Measurements from ENCODE around the gene KLK4.

KLK4 gene

DNA sequence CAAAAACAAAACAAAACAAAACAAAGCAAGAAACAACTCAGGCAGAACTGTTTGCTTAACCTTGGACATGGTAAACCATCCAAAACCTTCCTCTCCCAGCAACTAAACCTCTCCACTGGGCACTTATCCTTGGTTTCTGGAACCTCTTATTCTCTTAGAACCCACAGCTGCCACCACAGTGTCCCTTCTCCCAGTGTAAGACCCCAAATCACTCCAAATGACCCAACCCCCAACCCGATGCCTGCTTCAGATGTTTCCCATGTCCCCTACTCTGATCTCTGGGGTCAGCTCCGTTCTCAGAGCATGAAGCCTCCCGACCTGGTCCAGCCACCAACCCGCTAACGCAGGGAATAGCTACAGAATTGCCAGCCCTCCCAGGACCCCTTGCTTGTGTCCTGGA, 37.0 kb downstream of the KLK4 start:
- Histone ChIP-seq H3K9ac (ENCODE audit: low read length) (no peak overlapping the region), H3K23ac (ENCODE audit: low read length in 2 of 2) (no peak overlapping the region), H3K4me3 (ENCODE audit: insufficient read depth in 1 of 2, low read depth in 1 of 2, low read length in 2 of 2) (no peak overlapping the region), H2AK5ac (ENCODE audit: low read length, severe bottlenecking) (no peak overlapping the region), H3K4me1 (ENCODE audit: control insufficient read depth, insufficient read depth, low read depth, low read length) (no peaks in the 10 kb centered on the region), H4K91ac (ENCODE audit: low read length) (no peak overlapping the region), H2BK15ac (ENCODE audit: low read depth, poor library complexity, severe bottlenecking) (no peak overlapping the region), H2BK12ac (ENCODE audit: low read length in 2 of 2) (no peak overlapping the region), H2BK120ac (ENCODE audit: low read depth, low read length) (no peak overlapping the region), H3K18ac (ENCODE audit: low read depth in 1 of 2, low read length in 2 of 2) (no peak overlapping the region), H3K9me3 (ENCODE audit: control insufficient read depth, low read length) (no peaks in the 10 kb centered on the region), H3K27ac (ENCODE audit: low read length, poor library complexity, severe bottlenecking) (no peak overlapping the region), H3K36me3 (ENCODE audit: control insufficient read depth in 1 of 2, insufficient read depth in 2 of 2, low read depth in 1 of 2, low read length in 2 of 2) (no peaks in the 10 kb centered on the region), H2AFZ (ENCODE audit: low read depth, low read length) (no peak overlapping the region), H3K4me2 (ENCODE audit: low read length, poor library complexity, severe bottlenecking) (no peak overlapping the region), H4K8ac (ENCODE audit: low read length) (no peak overlapping the region), H3K27me3 (ENCODE audit: control insufficient read depth in 1 of 2, insufficient read depth in 1 of 2, low read length in 2 of 2) (peaks cover 0 to 92% of the 10 kb centered on the region in 2 experiments), H3K79me1 (replicated peaks; ENCODE audit: low read length, poor library complexity, severe bottlenecking) (no peaks in the 10 kb centered on the region), H3K4ac (ENCODE audit: low read depth in 1 of 2, low read length in 2 of 2) (no peak overlapping the region), H3K14ac (ENCODE audit: low read length in 2 of 2) (no peak overlapping the region), H2BK5ac (ENCODE audit: low read depth, low read length, poor library complexity, severe bottlenecking) (no peak overlapping the region)
- 78% methylated on average over 5 of the region's 5 CpGs for WGBS
- no peak for DNase-seq

DNA sequence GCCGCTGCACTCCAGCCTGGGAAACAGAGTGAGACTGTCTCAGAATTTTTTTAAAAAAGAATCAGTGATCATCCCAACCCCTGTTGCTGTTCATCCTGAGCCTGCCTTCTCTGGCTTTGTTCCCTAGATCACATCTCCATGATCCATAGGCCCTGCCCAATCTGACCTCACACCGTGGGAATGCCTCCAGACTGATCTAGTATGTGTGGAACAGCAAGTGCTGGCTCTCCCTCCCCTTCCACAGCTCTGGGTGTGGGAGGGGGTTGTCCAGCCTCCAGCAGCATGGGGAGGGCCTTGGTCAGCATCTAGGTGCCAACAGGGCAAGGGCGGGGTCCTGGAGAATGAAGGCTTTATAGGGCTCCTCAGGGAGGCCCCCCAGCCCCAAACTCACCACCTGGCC, 38.1 kb downstream of the KLK4 start, which contains the start of gene KLK2:
Gene KLK2 (plus strand): TSS at position 384 of the 400 bp plus-strand sequence. CDS start 35 bp downstream, outside the sequence.
- Histone ChIP-seq H3K14ac (ENCODE audit: low read length in 2 of 2) (no peak within 1 kb of the TSS), H2BK12ac (ENCODE audit: low read length in 2 of 2) (no peak within 1 kb of the TSS), H3K23ac (ENCODE audit: low read length in 2 of 2) (no peak within 1 kb of the TSS), H3K4me3 (ENCODE audit: insufficient read depth in 1 of 2, low read depth in 1 of 2, low read length in 2 of 2) (no peak within 1 kb of the TSS), H3K4me1 (ENCODE audit: control insufficient read depth, insufficient read depth, low read depth, low read length) (no peaks in the 10 kb centered on the region), H3K4me2 (ENCODE audit: low read length, poor library complexity, severe bottlenecking) (no peak within 1 kb of the TSS), H3K36me3 (ENCODE audit: control insufficient read depth in 1 of 2, insufficient read depth in 2 of 2, low read depth in 1 of 2, low read length in 2 of 2) (no peaks in the 10 kb centered on the region), H3K18ac (ENCODE audit: low read depth in 1 of 2, low read length in 2 of 2) (no peak within 1 kb of the TSS), H3K27me3 (ENCODE audit: control insufficient read depth in 1 of 2, insufficient read depth in 1 of 2, low read length in 2 of 2) (peaks cover 0 to 92% of the 10 kb centered on the region in 2 experiments), H3K27ac (ENCODE audit: low read length, poor library complexity, severe bottlenecking) (no peak within 1 kb of the TSS), H3K4ac (ENCODE audit: low read depth in 1 of 2, low read length in 2 of 2) (no peak within 1 kb of the TSS), H4K8ac (ENCODE audit: low read length) (no peak within 1 kb of the TSS), H2BK5ac (ENCODE audit: low read depth, low read length, poor library complexity, severe bottlenecking) (no peak within 1 kb of the TSS), H3K79me1 (replicated peaks; ENCODE audit: low read length, poor library complexity, severe bottlenecking) (no peaks in the 10 kb centered on the region), H2AFZ (ENCODE audit: low read depth, low read length) (no peak within 1 kb of the TSS), H3K9me3 (ENCODE audit: control insufficient read depth, low read length) (no peaks in the 10 kb centered on the region), H4K91ac (ENCODE audit: low read length) (no peak within 1 kb of the TSS), H2AK5ac (ENCODE audit: low read length, severe bottlenecking) (no peak within 1 kb of the TSS), H2BK15ac (ENCODE audit: low read depth, poor library complexity, severe bottlenecking) (no peak within 1 kb of the TSS), H2BK120ac (ENCODE audit: low read depth, low read length) (no peak within 1 kb of the TSS), H3K9ac (ENCODE audit: low read length) (no peak within 1 kb of the TSS)
- 93% methylated on average over 1 of the region's 3 CpGs for WGBS
- no peak for DNase-seq

DNA sequence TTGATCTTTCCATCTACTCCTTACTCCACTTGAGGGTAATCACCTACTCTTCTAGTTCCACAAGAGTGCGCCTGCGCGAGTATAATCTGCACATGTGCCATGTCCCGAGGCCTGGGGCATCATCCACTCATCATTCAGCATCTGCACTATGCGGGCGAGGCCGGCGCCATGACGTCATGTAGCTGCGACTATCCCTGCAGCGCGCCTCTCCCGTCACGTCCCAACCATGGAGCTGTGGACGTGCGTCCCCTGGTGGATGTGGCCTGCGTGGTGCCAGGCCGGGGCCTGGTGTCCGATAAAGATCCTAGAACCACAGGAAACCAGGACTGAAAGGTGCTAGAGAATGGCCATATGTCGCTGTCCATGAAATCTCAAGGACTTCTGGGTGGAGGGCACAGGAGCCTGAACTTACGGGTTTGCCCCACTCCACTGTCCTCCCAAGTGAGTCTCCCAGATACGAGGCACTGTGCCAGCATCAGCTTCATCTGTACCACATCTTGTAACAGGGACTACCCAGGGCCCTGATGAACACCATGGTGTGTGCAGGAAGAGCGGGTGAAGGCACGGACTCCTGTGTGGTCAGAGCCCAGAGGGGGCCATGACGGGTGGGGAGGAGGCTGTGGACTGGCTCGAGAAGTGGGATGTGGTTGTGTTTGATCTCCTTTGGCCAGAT, 40.6 kb downstream of the KLK4 start:
- Histone ChIP-seq H2BK12ac (ENCODE audit: low read length in 2 of 2) (no peak overlapping the region), H2BK5ac (ENCODE audit: low read depth, low read length, poor library complexity, severe bottlenecking) (no peak overlapping the region)

DNA sequence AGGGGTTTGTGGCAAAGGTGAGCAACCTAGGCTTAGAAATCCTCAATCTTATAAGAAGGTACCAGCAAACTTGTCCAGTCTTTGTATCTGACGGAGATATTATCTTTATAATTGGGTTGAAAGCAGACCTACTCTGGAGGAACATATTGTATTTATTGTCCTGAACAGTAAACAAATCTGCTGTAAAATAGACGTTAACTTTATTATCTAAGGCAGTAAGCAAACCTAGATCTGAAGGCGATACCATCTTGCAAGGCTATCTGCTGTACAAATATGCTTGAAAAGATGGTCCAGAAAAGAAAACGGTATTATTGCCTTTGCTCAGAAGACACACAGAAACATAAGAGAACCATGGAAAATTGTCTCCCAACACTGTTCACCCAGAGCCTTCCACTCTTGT, 41.7 kb downstream of the KLK4 start:
- no peaks in the 10 kb centered on the region for H3K36me3 ChIP-seq (ENCODE audit: control insufficient read depth in 1 of 2, insufficient read depth in 2 of 2, low read depth in 1 of 2, low read length in 2 of 2)
- no peak overlapping the region for H3K14ac ChIP-seq (ENCODE audit: low read length in 2 of 2)
- H2BK120ac ChIP-seq (ENCODE audit: low read depth, low read length): no peak overlapping the region
- no peak overlapping the region for H3K4ac ChIP-seq (ENCODE audit: low read depth in 1 of 2, low read length in 2 of 2)
- no peaks in the 10 kb centered on the region for H3K4me1 ChIP-seq (ENCODE audit: control insufficient read depth, insufficient read depth, low read depth, low read length)
- H2AFZ ChIP-seq (ENCODE audit: low read depth, low read length): no peak overlapping the region
- no peak overlapping the region for H2AK5ac ChIP-seq (ENCODE audit: low read length, severe bottlenecking)
- H2BK5ac ChIP-seq (ENCODE audit: low read depth, low read length, poor library complexity, severe bottlenecking): no peak overlapping the region
- H4K8ac ChIP-seq (ENCODE audit: low read length): no peak overlapping the region
- H3K79me1 ChIP-seq (replicated peaks; ENCODE audit: low read length, poor library complexity, severe bottlenecking): no peaks in the 10 kb centered on the region
- no peak overlapping the region for H3K4me3 ChIP-seq (ENCODE audit: insufficient read depth in 1 of 2, low read depth in 1 of 2, low read length in 2 of 2)
- H4K91ac ChIP-seq (ENCODE audit: low read length): no peak overlapping the region
- no peak overlapping the region for H3K18ac ChIP-seq (ENCODE audit: low read depth in 1 of 2, low read length in 2 of 2)
- H3K23ac ChIP-seq (ENCODE audit: low read length in 2 of 2): no peak overlapping the region
- H3K9me3 ChIP-seq (ENCODE audit: control insufficient read depth, low read length): no peaks in the 10 kb centered on the region
- H3K27me3 ChIP-seq (ENCODE audit: control insufficient read depth in 1 of 2, insufficient read depth in 1 of 2, low read length in 2 of 2): peaks cover 0 to 65% of the 10 kb centered on the region in 2 experiments
- no peak overlapping the region for H3K4me2 ChIP-seq (ENCODE audit: low read length, poor library complexity, severe bottlenecking)
- no peak for DNase-seq
- H2BK15ac ChIP-seq (ENCODE audit: low read depth, poor library complexity, severe bottlenecking): no peak overlapping the region
- H3K27ac ChIP-seq (ENCODE audit: low read length, poor library complexity, severe bottlenecking): no peak overlapping the region
- no peak overlapping the region for H2BK12ac ChIP-seq (ENCODE audit: low read length in 2 of 2)
- no peak overlapping the region for H3K9ac ChIP-seq (ENCODE audit: low read length)
- 79% methylated on average over 2 of the region's 4 CpGs for WGBS

More for the DNA sequence above, 40.6 kb downstream of the KLK4 start:
- Histone ChIP-seq H2AK5ac (ENCODE audit: low read length, severe bottlenecking) (no peak overlapping the region), H3K4me3 (ENCODE audit: insufficient read depth in 1 of 2, low read depth in 1 of 2, low read length in 2 of 2) (no peak overlapping the region), H3K27ac (ENCODE audit: low read length, poor library complexity, severe bottlenecking) (no peak overlapping the region), H3K79me1 (replicated peaks; ENCODE audit: low read length, poor library complexity, severe bottlenecking) (no peaks in the 10 kb centered on the region), H3K4ac (ENCODE audit: low read depth in 1 of 2, low read length in 2 of 2) (no peak overlapping the region), H3K27me3 (ENCODE audit: control insufficient read depth in 1 of 2, insufficient read depth in 1 of 2, low read length in 2 of 2) (peaks cover 0 to 73% of the 10 kb centered on the region in 2 experiments), H3K9me3 (ENCODE audit: control insufficient read depth, low read length) (no peaks in the 10 kb centered on the region), H4K91ac (ENCODE audit: low read length) (no peak overlapping the region), H3K14ac (ENCODE audit: low read length in 2 of 2) (no peak overlapping the region), H2BK120ac (ENCODE audit: low read depth, low read length) (no peak overlapping the region), H4K8ac (ENCODE audit: low read length) (no peak overlapping the region), H3K36me3 (ENCODE audit: control insufficient read depth in 1 of 2, insufficient read depth in 2 of 2, low read depth in 1 of 2, low read length in 2 of 2) (no peaks in the 10 kb centered on the region), H2BK15ac (ENCODE audit: low read depth, poor library complexity, severe bottlenecking) (no peak overlapping the region), H3K4me2 (ENCODE audit: low read length, poor library complexity, severe bottlenecking) (no peak overlapping the region), H3K9ac (ENCODE audit: low read length) (no peak overlapping the region), H3K18ac (ENCODE audit: low read depth in 1 of 2, low read length in 2 of 2) (no peak overlapping the region), H2AFZ (ENCODE audit: low read depth, low read length) (no peak overlapping the region), H3K23ac (ENCODE audit: low read length in 2 of 2) (no peak overlapping the region), H3K4me1 (ENCODE audit: control insufficient read depth, insufficient read depth, low read depth, low read length) (no peaks in the 10 kb centered on the region)
- DNase-seq: no peak
- WGBS: 75% methylated on average over 25 of the region's 26 CpGs

All from mesenchymal stem cell (in vitro differentiated cells and primary cell).